B cell (primary cell): Measurements from ENCODE around the gene PCBP2. TPM values are rescaled to one million over a fixed set of nuclear protein-coding genes. Genes with fewer than 3 reads are reported as not detected.

Experiments
- ATAC-seq: fragments of 200-7000 bp; cut with Tn5 transposase; one replicate; pipeline ENCODE4 v1.10.0; 2021; ENCODE audit warnings: low read depth, mild to moderate bottlenecking, moderate number of reproducible peaks, moderate library complexity
- CTCF ChIA-PET: fragments of 350-600 bp; sonication (Branson Sonifier 250); formaldehyde crosslinking; loops from one replicate; lab custom pipeline; 2021; ENCODE audit warnings: antibody characterized with exemption, inconsistent platforms; lab: Charles Lee
- POLR2A ChIA-PET: fragments of 350-600 bp; sonication (Branson Sonifier 250); formaldehyde crosslinking; loops from one replicate; lab custom pipeline; 2021; ENCODE audit warnings: antibody characterized with exemption; lab: Charles Lee
- DNase-seq: peaks from one replicate; pipeline ENCODE4 v3.0.0; 2013
- H2AFZ ChIP-seq: 2 replicates; pipeline ENCODE4 v1.6.1; 2012; ENCODE audit warnings: mild to moderate bottlenecking, low read depth, low read length; ENCODE audit not compliant: insufficient read depth, poor library complexity, severe bottlenecking
- H3K27ac ChIP-seq, 2 donors: 1 replicate in 1 of 2; 2 replicates in 1 of 2; pipeline ENCODE4 v1.5.1; 2012 to 2013; ENCODE audit warnings: low read length in 2 of 2, mild to moderate bottlenecking in 2 of 2, moderate library complexity in 1 of 2
- H3K27me3 ChIP-seq, 4 experiments: fragments of 200-600 bp in 1 of 4; sonication (generic) in 1 of 4; replicated peaks in 1 of 4; 1 replicate in 2 of 4; 2 replicates in 2 of 4; pipeline versions ENCODE4 v1.6.1 to v1.7.0; 2013 to 2016; ENCODE audit warnings: low read length in 3 of 4, mild to moderate bottlenecking in 2 of 4, mixed read lengths in 1 of 4, moderate library complexity in 1 of 4; ENCODE audit not compliant: insufficient read depth in 4 of 4, control insufficient read depth in 3 of 4; ENCODE audit errors: control extremely low read depth in 1 of 4
- H3K36me3 ChIP-seq, 2 experiments: replicated peaks in 1 of 2; 1 replicate in 1 of 2; 2 replicates in 1 of 2; pipeline versions ENCODE4 v1.6.1 to v1.7.1; 2013; ENCODE audit warnings: low read length in 1 of 2; ENCODE audit not compliant: insufficient read depth in 2 of 2, control insufficient read depth in 1 of 2; ENCODE audit errors: control extremely low read depth in 1 of 2, extremely low read depth in 1 of 2
- H3K4me1 ChIP-seq, 2 donors: fragments of 200-600 bp in 1 of 2; sonication (generic) in 1 of 2; 1 replicate in 1 of 2; 2 replicates in 1 of 2; pipeline versions ENCODE4 v1.5.1 to v1.6.1; 2013 to 2017; ENCODE audit warnings: low read length in 2 of 2; ENCODE audit not compliant: control insufficient read depth in 2 of 2, insufficient read depth in 2 of 2
- H3K4me2 ChIP-seq: replicated peaks from 2 replicates; pipeline ENCODE3; 2012; ENCODE audit warnings: mild to moderate bottlenecking, low read depth, low read length; ENCODE audit not compliant: poor library complexity, severe bottlenecking
- H3K4me3 ChIP-seq, 5 experiments: fragments of 200-600 bp in 1 of 5; sonication (generic) in 1 of 5; 1 replicate in 3 of 5; 2 replicates in 2 of 5; pipeline versions ENCODE4 v1.5.1 to v1.7.0; 2011 to 2016; ENCODE audit warnings: low read length in 4 of 5, mild to moderate bottlenecking in 4 of 5, low read depth in 2 of 5, control low read depth in 1 of 5, moderate library complexity in 1 of 5; ENCODE audit not compliant: insufficient read depth in 1 of 5; ENCODE audit errors: control extremely low read depth in 1 of 5, extremely low read depth in 1 of 5
- H3K79me2 ChIP-seq: fragments of 200-600 bp; sonication (generic); one replicate; pipeline ENCODE4 v1.6.0; 2016; ENCODE audit warnings: low read length; ENCODE audit not compliant: control insufficient read depth, insufficient read depth
- H3K9ac ChIP-seq: fragments of 200-600 bp; sonication (generic); 2 replicates; pipeline ENCODE4 v1.6.1; 2017; ENCODE audit warnings: mild to moderate bottlenecking, low read length, moderate library complexity
- H3K9me3 ChIP-seq, 3 donors: one replicate each; pipeline versions ENCODE4 v1.6.1 to v1.7.1; 2013; ENCODE audit warnings: low read length in 2 of 3; ENCODE audit not compliant: control insufficient read depth in 2 of 3, insufficient read depth in 1 of 3; ENCODE audit errors: control extremely low read depth in 1 of 3
- H4K20me1 ChIP-seq: 2 replicates; pipeline ENCODE4 v1.6.0; 2012; ENCODE audit warnings: mild to moderate bottlenecking, low read length; ENCODE audit not compliant: insufficient read depth, control insufficient read depth, poor library complexity, severe bottlenecking
- H3K27ac Mint-ChIP-seq: one replicate; pipeline ENCODE4 v1.8.0; 2021; ENCODE audit warnings: mixed read lengths
- H3K27me3 Mint-ChIP-seq: one replicate; pipeline ENCODE4 v1.8.0; 2021; ENCODE audit warnings: mixed read lengths
- H3K4me1 Mint-ChIP-seq: one replicate; pipeline ENCODE4 v1.8.0; 2021; ENCODE audit warnings: mixed read lengths
- H3K4me3 Mint-ChIP-seq: one replicate; pipeline ENCODE4 v1.8.0; 2021; ENCODE audit warnings: mixed read lengths
- H3K9me3 Mint-ChIP-seq: one replicate; pipeline ENCODE4 v1.8.0; 2022; ENCODE audit warnings: mixed read lengths; ENCODE audit not compliant: insufficient read depth
- CTCF ChIP-seq: fragments of 200-600 bp; IDR thresholded peaks from one replicate; pipeline ENCODE4 v1.8.0; 2022; ENCODE audit warnings: antibody characterized with exemption, mild to moderate bottlenecking
- EZH2 ChIP-seq: IDR thresholded peaks from 2 replicates; pipeline ENCODE4 v1.6.1; 2012; ENCODE audit warnings: borderline replicate concordance, low read depth, mild to moderate bottlenecking, moderate library complexity, low read length; ENCODE audit not compliant: insufficient read depth, poor library complexity, severe bottlenecking
- WGBS: methylation state at CpG from one replicate; pipeline ENCODE4 v1.1.5; 2013; ENCODE audit warnings: missing lambda C conversion rate; ENCODE audit not compliant: insufficient coverage; 5-methylcytosine and 5-hydroxymethylcytosine counted together
- intact Hi-C: fragments of 100-400 bp; cut with micrococcal nuclease; formaldehyde crosslinking; loops from one replicate; pipeline ENCODE4 v1.10.0; 2022
- polyA plus RNA-seq: library from polyadenylated mRNA; depleted of rRNA; stranded (reverse); fragments of >200 nt; gene quantifications from 2 replicates; pipeline ENCODE4 v1.2.3, GENCODE V29; 2012
- total RNA-seq, 2 donors: library from RNA; stranded (reverse); fragments of 120-200 nt in 1 of 2; gene quantifications; 1 replicate in 1 of 2; 2 replicates in 1 of 2; pipeline versions ENCODE4 v1.2.3 to v1.2.4, GENCODE V29; 2013 to 2022

The PCBP2 gene
- total and polyA plus RNA-seq, 2 donors (not counting 1 experiment from before 2014, with no cell fraction given): 492 to 944 TPM

GRCh38 chr12:53481939-53482586 lies 30.2 kb downstream of the PCBP2 start:
- no peak overlapping the region for H2AFZ ChIP-seq
- ChIA-PET CTCF (interaction anchor here (0.7 to 3.6 kb wide), 5 partner anchors 10 to 158 kb away, joined by 3 to 29 read pairs (median 5); no protein-coding TSS in a partner anchor), POLR2A (interaction anchor here (0.7 to 1.3 kb wide), 3 partner anchors 19 to 129 kb away, joined by 3 to 7 read pairs (median 3); partner anchors contain the start of gene TARBP2)
- no peaks in the 10 kb centered on the region for H3K27me3 ChIP-seq
- intact Hi-C loops: no loop called here
- Mint-ChIP-seq H3K4me3 (no peak overlapping the region), H3K27ac (no peak overlapping the region), H3K9me3 (no peaks in the 10 kb centered on the region), H3K27me3 (no peaks in the 10 kb centered on the region), H3K4me1 (peaks cover 4% of the 10 kb centered on the region)
- no peak overlapping the region for H3K4me3 ChIP-seq
- TF ChIP-seq CTCF (peak; percentile 39), EZH2 (no peak)
- H3K4me2 ChIP-seq: no peak overlapping the region
- H3K36me3 ChIP-seq: peaks cover 0 to 67% of the 10 kb centered on the region in 2 experiments
- no peak overlapping the region for H3K9ac ChIP-seq
- peak; percentile 44 for DNase-seq
- H4K20me1 ChIP-seq: peaks cover 57% of the 10 kb centered on the region
- no peaks in the 10 kb centered on the region for H3K4me1 ChIP-seq
- 93% methylated on average over 6 of the region's 9 CpGs for WGBS
- ATAC-seq: peak; percentile 35
- H3K9me3 ChIP-seq: no peaks in the 10 kb centered on the region
- peak overlapping the region in 1 of 2 donors; percentile 23 for H3K27ac ChIP-seq
- H3K79me2 ChIP-seq: no peaks in the 10 kb centered on the region

DNA sequence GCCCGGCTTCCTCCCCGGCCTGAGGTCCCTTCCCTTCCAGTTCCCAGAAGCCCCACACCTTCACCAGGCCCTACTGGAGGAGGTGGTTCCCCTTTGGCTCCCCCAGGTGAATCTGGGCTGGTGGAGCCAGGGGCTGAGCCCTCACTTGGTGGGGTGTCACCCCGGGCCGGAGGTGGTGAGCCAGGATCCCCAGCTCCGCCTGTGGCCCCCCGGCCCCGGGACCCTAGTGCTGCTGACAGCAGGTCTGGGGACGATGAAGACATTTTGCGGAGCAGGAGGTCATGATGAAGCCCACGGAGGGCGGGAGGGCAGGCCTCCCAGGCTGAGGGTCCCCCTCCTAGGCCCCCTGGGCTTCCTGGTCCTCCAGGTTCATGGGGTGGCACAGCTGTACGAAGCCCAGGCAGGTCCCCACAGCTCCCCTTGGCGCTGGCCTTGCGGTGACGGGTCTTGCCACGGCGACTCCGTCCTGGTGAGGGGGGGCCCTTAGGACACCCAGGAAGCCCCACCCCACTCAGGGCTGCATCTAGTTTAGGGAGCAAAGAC lies 30.8 kb downstream of the PCBP2 start:
- no peaks in the 10 kb centered on the region for H3K27me3 Mint-ChIP-seq
- ATAC-seq: no peak
- Histone ChIP-seq H3K4me3 (no peak overlapping the region), H3K27ac (no peak overlapping the region), H3K36me3 (peaks cover 0 to 66% of the 10 kb centered on the region in 2 experiments), H3K9ac (no peak overlapping the region), H3K4me2 (no peak overlapping the region), H3K9me3 (no peaks in the 10 kb centered on the region), H2AFZ (no peak overlapping the region), H3K79me2 (no peaks in the 10 kb centered on the region), H3K27me3 (no peaks in the 10 kb centered on the region), H4K20me1 (peaks cover 51% of the 10 kb centered on the region), H3K4me1 (no peaks in the 10 kb centered on the region)
- TF ChIP-seq EZH2 (no peak), CTCF (no peak)
- WGBS: 96% methylated on average over 15 of the region's 18 CpGs
- ChIA-PET CTCF (interaction anchor here (1.5 to 3.6 kb wide), 3 partner anchors 9 to 159 kb away, joined by 4 to 29 read pairs (median 12); no protein-coding TSS in a partner anchor), POLR2A (interaction anchor here (1.1 kb wide), 1 partner anchor 18 kb away, joined by 3 read pairs; the partner anchor contains the start of gene TARBP2)
- no peak for DNase-seq
- H3K9me3 Mint-ChIP-seq: no peaks in the 10 kb centered on the region
- H3K4me3 Mint-ChIP-seq: no peak overlapping the region
- H3K4me1 Mint-ChIP-seq: peaks cover 4% of the 10 kb centered on the region
- no peak overlapping the region for H3K27ac Mint-ChIP-seq
- intact Hi-C loops: no loop called here
